ENCODE results near the gene DLX2. TPM values are rescaled to one million over a fixed set of nuclear protein-coding genes. Genes with fewer than 3 reads are reported as not detected.
A peak's percentile ranks its signal among the peaks of the same experiment; 100 is the strongest.

DLX2 gene
- total and polyA plus RNA-seq, 2 donors (not counting 3 experiments of a cell fraction or from before 2014, with no cell fraction given) = not detected

- Histone ChIP-seq H4K20me1 (replicated peaks; ENCODE audit: control insufficient read depth, extremely low read depth, insufficient read depth, low read length) (no peaks in the 10 kb centered on the region), H3K4me1 (ENCODE audit: control insufficient read depth, extremely low read depth, insufficient read depth, low read length) (peaks cover 17% of the 10 kb centered on the region), H3K27ac (ENCODE audit: insufficient read depth, low read depth, low read length) (no peak overlapping the region), H3K4me2 (ENCODE audit: insufficient read depth, low read length) (no peak overlapping the region), H3K9me3 (replicated peaks; ENCODE audit: control insufficient read depth, insufficient read depth, low read length) (no peaks in the 10 kb centered on the region), H3K9me1 (replicated peaks; ENCODE audit: control insufficient read depth, extremely low read depth, insufficient read depth, low read length) (no peaks in the 10 kb centered on the region), H3K4me3 (replicated peaks in 1 of 3; ENCODE audit: insufficient read depth in 1 of 3, low read depth in 1 of 3, low read length in 3 of 3) (no peak overlapping the region), H3K36me3 (ENCODE audit: control insufficient read depth in 2 of 2, extremely low read depth in 1 of 2, insufficient read depth in 2 of 2, low read length in 2 of 2) (no peaks in the 10 kb centered on the region), H2AFZ (ENCODE audit: low read depth, low read length) (peak overlapping the region; percentile 5), H3K79me2 (ENCODE audit: control insufficient read depth, insufficient read depth, low read length) (no peaks in the 10 kb centered on the region), H3K9ac (replicated peaks; ENCODE audit: extremely low read depth, insufficient read depth, low read length) (no peak overlapping the region), H3K27me3 (ENCODE audit: control insufficient read depth in 2 of 2, insufficient read depth in 2 of 2, low read length in 2 of 2) (peaks cover 17 to 27% of the 10 kb centered on the region in 2 experiments)
- intact Hi-C loops (cut with micrococcal nuclease) (loop anchor here (10.0 kb wide), 2 partner anchors 215 to 1135 kb away; partner anchors contain the start of gene SLC25A12), dilution Hi-C loops (cut with MboI; ENCODE audit: extremely low pct_ligation_motif_present, low sequenced_read_pairs) (no loop called here)
- POLR2A ChIA-PET = no interaction called here
- DNase-seq (ENCODE audit: low read depth, low spot score) (no peak), FAIRE-seq (no peak)
- no peak for TF ChIP-seq MAX (IDR thresholded peaks at IDR 0.05; ENCODE audit: insufficient read depth, insufficient read length)
- TF ChIP-seq EZH2 (IDR thresholded peaks at IDR 0.05; ENCODE audit: borderline replicate concordance, low read depth, low read length, severe bottlenecking) = no peak
- no peak for TF ChIP-seq JUN (IDR thresholded peaks at IDR 0.05; ENCODE audit: borderline replicate concordance, insufficient read depth, insufficient read length, low read depth)
- TF ChIP-seq MYC (IDR thresholded peaks at IDR 0.05; ENCODE audit: low read depth, low read length) = no peak
- no peak for TF ChIP-seq GATA2 (IDR thresholded peaks at IDR 0.05; ENCODE audit: insufficient read depth, insufficient read length, low read depth, low read length)
- TF ChIP-seq CTCF (IDR thresholded peaks at IDR 0.05; ENCODE audit: extremely low read depth in 1 of 2, insufficient read depth in 1 of 2, low read depth in 1 of 2, low read length in 2 of 2) = no peak
- no peak for TF ChIP-seq FOS (IDR thresholded peaks at IDR 0.05; ENCODE audit: borderline replicate concordance, insufficient read depth, low read length)
- no peak for TF ChIP-seq POLR2A (IDR thresholded peaks at IDR 0.05; ENCODE audit: low read depth, low read length)
- no peak for TF ChIP-seq POLR2AphosphoS5 (IDR thresholded peaks at IDR 0.05; ENCODE audit: insufficient read depth, low read depth, low read length)
- CTCF ChIA-PET = interaction anchor here (0.9 to 8.6 kb wide), 4 partner anchors 19 to 601 kb away, joined by 3 to 193 read pairs (median 3); no protein-coding TSS in a partner anchor
- BruUV-seq (replicated peaks) = no TSS peak
These were observed 6.7 kb upstream of the DLX2 start for GRCh38 chr2:172109256-172109987.
